ENCODE measurements around the gene CUBN.
"Not testable (repeated sequence)": the region's sequence is repeated elsewhere in the genome, so short reads cannot be mapped to it uniquely, and the experiment has no call there.

Gene CUBN

DNA sequence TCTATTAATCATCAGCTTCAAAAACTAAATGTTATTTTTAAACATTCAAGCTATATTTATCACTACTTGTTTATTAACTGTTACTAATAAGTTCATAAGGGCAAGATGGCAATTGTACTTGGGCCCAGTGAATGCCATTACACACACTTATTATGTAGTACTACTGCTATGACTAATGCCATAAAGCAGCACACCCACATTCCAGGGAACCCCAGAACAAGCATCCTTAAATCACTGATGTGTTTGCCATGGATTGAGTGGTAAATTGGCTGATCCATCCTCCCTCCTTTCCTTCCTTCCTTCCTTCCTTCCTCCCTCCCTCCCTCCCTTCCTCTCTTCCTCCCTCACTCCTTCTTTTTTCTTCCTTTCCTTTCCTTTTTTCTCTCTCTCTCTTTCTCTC is 275.0 kb downstream of the CUBN start:
- peak; percentile 48 for DNase-seq

DNA sequence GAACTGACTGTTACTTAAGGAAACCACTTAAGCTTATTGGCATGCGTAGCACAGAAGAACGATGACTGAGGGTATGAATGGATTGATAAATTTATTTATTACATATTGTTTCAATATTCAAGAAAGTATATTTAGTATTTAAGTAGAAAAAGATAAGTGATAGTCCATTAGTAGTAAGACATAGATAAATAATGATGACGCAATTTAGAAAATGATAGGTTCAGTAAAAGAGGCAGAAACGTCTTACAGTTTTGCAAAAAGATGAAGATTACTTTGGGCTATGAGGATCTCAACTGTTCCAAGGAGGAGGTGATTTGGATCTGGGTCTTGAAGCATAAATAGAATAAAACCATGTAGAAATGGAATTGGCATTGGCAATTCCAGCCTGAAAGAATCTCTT is 275.8 kb downstream of the CUBN start:
- no peak for DNase-seq

DNA sequence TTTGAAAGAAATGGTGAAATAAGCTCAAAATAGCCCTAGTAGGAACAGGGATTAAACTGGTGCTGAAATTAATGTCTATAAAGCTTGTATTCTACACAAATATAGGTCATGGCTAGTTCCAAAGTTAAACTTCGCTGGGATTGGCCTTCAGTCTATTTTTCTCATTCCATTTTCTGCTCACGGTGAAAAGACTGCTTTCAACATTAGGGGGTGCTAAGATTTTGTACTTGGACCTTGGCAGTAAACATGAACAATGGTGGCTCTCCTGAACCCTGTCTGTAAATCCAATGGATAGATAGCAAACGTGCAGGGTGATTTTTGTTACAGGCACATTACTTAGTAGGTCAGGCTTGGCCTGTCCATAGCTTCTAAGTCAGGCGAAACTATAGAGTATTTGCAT is 276.4 kb downstream of the CUBN start:
- DNase-seq, result peak; percentile 65

DNA sequence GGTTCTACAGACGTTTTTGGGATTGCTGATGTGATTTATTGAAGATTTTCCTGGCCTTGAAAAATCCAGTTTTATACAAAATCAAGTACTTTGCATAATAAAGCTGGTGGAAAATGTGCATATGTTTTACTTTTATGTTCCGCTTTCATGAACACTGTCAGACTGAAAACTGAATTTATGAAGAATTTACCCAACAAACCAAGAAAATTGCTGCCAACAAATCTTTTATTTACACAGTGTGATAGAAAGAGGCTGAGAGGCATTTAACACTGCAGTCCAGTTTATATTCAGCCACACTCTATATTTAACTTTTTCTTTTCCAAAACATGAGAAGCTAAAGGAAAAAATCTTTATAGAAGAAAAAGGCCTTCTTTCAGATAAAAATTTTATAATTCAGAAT is 277.0 kb downstream of the CUBN start:
- DNase-seq, result no peak

DNA sequence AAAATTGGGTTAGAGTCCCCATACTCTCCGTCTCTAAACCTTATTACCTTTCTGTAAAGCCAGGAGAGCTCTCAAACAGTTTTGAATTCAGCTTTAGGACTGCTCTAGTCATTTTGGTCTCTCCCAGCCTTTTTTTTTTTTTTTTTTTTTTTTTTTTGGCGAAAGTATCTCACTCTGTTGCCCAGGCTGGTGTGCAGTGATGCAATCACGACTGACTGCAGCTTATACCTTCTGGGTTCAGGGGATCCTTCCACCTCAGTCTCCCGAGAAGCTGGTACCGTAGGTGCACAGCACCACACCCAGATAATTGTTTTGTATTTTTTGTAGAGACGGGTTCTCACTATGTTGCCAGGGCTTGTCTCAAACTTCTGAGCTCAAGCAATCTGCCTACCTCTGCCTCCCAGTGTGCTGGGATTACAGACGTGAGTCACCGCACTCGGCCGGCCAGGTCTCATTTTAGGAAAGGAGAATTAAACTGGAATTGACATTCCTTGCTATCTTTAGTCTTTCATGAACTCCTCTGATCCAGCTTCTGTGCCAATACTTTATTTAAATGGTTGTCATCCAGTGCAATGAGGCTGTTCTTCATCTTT is 281.0 kb downstream of the CUBN start:
- peak; percentile 19 for DNase-seq

DNA sequence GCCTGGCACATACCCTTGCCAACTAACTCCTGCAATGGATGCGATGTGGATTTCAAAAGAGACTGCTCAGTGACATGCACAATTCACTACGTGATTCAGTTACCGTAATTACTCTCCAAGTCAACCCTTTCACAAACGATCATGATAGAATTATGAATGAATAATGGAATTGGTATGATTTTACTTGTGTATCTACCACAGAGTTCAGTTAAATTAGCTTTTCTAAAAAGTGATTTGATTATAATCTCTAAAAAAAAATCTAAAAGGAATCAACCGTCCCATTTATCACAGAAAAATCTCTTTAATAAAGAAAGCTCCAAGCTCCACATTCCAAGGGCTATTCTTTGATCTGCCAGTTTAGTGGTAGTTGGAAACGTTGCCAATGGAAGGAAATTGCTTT is 282.0 kb downstream of the CUBN start:
- DNase-seq, result peak; percentile 30

DNA sequence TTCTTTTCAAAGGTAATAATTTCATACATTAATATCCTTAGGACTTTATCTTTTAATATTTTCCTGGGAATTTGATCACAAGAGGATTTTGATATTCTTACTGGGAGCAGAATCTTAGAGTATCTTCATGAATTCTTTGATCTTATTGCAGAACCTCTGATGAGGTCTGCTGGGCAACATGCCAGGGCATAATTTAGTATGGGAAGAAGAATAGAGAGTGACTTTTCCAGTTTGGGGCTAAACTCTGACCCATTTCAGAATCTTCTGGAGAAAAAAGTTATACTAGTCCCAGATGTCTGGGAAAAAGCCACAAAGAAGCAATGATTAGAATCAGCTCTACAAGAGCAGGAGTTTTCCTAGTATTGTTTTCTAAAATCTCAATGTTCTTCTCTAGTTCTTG is 284.4 kb downstream of the CUBN start:
- DNase-seq, result no peak

DNA sequence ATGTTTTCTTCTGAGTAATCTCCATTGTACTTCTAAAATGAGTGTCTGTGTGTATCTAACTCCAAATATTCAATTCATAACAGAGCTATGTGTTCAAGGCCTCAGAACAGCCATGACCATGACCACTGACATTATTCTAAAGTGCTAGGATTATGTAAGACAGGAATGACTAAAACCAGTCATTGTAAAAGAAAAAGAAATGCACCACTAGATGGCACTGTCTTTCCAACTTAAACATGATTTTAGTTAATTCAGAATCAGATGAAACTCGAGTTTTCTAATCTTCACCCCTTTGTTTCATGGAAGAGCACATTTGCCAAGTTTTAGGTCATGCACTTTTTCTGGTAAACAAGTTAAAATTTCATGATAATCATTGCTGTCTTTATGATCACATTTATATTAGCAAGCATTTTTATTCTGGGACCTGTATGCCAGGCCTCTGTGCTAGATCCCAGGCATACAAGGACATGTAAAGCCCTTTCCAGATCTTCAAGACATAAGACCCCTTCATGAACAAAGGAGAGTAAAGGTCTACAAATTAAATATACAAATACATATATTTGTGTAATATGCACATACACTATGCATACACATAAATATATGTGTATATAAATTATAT is 286.2 kb downstream of the CUBN start:
- peak; percentile 78 for DNase-seq

DNA sequence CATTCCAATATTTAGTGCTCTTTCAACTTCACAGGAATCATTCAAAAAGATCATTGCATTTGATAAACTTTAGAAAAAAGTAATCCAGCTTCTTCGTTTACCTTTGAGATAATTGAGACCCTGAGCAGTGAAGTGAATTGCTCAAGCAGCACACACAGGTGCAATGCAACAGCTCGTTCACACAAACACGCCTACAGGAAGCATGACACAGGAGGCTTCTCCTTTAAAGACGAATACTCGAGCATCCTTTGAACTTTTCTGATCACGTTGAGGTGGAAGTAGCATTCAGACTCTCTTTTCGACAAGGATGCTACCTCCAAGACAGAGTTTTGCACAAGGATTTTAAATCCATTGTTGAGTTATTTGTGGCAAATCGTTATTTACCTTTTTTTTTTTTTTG is 294.4 kb downstream of the CUBN start:
- no peak for DNase-seq

DNA sequence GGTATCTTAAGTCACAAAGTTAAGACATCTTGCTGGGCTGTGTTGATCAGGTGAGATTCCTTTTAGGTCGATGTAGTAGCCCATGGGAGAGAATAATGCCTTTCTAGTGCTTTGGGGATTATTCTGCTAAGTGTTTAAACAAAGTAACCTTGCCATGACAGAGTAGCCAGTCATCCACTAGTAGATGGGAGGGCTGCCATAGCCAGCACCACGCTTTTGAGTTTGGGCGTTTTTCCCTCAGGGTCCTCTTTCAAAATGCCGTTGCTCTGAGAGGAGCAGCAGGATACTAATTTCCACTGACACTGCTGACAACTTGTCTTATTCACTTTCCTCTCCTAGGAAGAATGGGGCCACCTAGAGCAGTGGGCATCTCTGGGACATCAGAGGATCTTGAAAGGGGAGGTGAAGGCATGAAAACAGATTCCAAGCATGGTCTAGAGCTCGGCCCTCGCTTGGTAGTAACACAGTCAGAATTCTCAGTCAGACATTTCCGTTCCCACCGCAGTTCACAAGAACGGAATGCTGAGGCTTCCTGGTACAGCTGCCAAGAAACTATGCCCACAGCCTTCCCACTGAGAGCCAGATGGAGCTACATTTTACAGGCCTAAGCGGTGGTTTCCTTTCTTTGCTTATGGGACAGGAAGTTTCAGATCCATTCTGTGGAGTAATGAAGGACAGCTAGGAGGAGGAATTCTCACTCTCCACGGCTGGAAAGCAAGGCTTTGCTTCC is 297.1 kb downstream of the CUBN start:
- peak; percentile 98 for DNase-seq

DNA sequence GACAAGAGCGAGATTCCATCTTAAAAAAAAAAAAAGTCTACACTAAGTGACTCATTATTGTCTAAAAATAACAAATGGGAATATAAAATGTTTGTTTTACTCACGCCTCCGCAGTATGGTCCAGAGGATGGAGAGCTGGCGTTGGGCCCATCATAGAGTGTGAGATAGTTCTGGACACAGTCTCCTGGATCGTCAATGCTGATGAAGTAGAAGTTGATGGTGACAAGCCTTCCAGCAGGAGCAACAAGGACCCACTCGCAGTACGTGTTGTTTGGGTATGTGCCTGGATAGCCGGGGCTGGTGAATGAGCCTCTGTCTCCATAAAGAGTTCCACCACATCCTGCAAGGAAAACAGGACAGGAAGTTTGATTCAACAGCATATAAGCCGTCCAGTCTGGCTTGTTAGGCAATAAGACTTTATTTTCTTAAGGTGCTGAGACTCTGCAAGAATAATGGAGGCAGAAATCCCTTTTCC is 300.9 kb downstream of the CUBN start:
- peak; percentile 91 for DNase-seq

DNA sequence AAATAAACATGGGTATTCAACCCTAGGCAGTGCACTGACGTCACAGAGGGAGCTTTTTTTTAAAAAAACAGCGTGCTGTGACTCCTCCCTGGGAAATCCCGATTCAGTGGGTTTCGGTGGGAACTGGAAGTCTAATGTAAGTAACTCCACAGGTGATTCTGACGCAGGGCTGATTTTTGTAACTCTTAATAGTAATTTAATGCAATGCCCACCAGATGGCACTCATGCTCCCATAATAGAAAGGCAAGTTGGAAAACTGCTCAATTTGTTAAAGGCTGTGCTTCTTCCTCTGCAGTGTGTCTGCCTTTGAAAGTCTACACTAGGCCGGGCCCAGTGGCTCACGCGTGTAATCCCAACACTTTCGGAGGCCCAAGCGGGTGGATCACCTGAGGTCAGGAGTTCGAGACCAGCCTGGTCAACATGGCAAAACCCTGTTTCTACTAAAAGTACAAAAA is 301.5 kb downstream of the CUBN start:
- DNase-seq, result peak; percentile 84

DNA sequence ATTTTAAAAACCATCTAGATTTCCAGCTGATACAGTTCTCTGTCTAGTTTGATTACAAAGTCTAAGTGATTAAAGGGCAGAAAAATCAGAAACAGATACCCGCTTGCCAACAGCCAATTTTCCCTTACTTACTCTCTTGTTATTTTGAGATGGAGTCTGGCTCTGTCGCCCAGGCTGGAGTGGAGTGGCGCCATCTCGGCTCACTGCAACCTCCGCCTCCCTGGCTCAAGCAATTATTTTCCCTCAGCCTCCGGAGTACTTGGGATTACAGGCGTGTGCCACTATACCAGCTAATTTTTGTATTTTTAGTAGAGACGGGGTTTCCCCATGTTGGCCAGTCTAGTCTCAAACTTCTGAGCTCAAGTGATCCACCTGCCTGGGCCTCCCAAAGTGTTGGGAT is 302.1 kb downstream of the CUBN start:
- DNase-seq, result not testable (repeated sequence)

DNA sequence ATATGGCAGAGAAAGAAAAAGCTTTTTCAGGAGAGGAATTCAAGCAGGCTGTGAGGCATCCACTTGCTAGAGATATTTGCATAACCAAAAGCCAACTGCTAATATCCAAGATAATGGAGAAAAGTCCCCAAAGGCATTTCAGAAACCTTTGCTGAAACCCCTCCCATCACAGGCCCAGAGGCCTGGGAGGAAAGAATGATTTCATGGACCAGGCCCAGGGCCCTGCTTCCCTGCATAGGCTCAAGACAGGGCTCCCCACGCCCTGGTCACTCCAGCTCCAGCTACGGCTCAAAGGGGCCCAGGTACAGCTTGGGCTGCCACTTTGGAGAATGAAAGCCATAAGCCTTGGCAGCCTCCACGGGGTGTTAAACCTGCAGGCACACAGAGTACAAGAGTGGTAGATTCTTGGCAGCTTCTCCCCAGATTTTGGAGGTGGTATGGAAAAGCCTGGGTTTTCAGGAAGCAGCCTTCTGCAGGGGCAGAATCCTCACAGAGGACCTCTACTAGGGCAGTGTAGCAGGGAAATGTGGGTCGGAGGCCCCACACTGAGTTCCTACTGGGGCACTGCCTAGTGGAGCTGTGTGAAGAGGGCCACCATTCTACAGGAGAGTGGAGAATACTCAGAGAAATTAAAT is 306.8 kb downstream of the CUBN start:
- no peak for DNase-seq

DNA sequence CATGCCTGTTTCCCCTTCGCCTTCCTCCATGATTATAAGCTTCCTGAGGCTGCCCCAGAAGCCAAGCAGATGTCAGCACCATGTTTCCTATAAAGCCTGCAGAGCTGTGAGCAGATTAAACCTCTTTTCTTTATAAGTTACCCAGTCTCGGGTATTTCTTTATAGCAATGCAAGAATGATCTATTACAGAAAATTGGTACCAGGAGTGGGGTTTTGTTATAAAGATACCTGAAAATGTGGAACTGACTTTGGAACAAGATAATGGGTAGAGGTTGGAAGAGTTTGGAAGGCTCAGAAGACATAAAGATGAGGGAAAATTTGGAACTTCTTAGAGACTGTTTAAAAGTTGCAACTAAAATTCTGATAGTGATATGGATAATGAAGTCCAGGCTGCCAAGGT is 307.6 kb downstream of the CUBN start:
- DNase-seq, result no peak

DNA sequence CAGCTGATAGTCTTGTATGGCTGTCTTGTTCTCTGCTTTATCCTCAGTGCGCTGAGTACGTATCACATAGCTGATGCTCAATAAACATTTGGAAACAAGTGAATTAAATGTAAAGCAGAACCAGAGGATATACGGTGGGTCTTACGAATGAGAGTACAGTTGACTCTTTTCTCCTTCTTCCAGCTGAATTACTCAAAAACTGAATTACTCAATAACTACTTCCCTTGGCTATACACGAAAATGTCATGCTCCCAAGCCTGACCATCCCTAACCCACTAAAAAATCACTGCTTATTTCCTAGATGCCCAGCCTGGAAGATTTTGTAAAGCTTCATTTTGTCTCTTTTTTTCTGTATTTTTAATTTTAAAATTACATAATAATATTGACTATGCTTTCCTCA is 309.2 kb downstream of the CUBN start:
- DNase-seq, result no peak

DNA sequence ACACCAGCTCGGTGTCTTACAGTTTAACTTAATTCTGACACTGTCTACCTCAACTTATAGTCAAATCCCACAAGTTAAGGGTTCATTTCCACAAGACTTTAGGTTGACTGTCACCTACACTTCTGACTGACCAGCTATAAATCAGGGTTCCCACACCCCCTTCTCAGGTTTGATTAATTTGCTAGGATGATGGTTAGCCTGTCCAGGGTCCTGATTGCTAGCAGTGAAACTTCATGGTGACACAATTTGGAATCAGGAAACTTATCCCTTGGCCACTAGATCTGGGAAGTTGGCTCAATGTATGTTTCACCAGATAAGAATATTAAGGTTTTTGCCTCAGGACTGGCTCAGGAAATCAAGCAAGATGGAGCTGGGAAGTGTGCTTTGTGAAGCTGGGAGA is 309.6 kb downstream of the CUBN start:
- DNase-seq, result no peak

DNA sequence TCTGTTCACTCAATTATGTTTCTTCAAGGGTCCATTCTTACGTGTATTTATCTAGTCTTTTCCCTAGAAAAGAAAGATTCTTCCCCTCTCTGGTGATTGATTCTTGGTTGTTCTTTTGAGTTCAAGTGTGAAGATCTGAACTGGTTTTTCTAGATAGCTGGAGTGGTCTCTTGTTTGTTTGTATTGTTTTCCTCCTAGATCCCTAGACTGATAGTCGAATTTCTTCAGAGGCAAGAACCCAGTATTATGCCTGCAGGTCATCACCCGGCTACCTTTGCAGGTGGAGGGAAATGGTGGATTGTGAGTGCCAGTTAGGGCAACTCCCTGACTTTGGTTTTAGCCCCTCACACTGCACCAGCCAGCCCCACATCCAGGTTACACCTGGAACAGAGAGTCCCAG is 310.2 kb downstream of the CUBN start:
- DNase-seq, result no peak

DNA sequence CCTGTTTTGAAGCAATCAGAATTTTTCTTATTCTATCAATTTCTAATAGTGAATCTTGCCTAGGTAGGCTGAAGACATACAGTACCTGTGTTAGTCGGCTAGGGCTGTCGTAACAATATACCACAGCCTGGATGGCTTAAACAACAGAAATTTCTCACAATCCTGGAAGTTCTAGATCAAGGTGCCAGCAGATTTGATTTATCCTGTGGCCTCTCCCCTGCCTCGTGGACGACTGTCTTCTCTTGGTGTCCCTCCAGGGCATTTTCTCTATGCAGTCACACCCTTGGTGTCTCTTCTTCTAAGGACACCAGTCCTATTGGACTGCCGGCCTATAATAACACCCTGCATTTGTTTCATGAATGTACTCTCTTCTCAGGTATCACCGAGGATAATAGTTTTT is 310.6 kb downstream of the CUBN start:
- no peak for DNase-seq

DNA sequence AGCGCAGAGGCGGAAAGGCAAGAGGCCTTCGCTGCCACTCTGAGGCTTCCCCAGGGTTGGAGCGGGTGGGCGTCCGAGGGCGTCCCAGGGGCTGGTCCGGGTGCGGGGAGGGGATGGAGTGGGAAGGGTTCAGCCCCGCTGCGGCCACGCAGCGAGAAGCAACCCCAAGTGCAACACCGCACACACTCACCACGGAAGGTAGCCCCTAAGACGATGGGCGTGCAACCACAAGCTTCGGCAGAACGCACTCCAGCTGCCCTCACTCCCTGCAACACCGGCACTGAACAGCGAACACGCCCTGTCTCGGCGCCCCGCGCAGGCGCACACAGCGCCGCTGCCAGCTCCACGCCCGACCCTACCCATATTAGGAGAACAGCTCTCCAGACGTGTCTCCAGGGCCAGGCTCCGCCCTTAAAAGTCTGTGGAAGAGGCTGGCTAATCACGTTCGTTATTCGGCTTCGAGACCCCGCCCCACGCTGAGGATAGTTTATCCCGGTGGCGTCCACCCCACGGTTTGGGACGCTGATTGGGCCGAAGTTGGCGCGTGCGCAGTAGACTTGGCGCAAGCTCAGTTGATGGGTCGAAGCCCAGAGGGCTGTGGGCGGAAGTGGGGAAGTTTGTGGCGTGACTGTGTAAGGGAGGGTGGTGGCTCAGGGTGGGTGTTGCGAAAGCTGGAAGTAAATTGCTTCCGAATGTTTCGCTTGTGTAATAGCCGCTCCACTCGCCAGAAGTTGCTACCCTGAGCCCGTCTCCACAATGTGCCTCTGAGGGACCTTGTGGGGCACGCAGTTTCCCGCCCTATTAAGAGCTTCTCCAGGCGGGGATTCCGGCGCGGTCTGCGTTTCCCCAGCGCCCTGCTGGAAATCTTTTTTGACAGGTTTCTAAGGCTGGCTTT is 312.2 kb downstream of the CUBN start, which contains the start of gene RSU1:
RSU1 (minus strand) TSS at position 300 of the 895 bp plus-strand sequence. CDS start 343 bp downstream, outside the sequence.
- peak; percentile 100 for DNase-seq

DNA sequence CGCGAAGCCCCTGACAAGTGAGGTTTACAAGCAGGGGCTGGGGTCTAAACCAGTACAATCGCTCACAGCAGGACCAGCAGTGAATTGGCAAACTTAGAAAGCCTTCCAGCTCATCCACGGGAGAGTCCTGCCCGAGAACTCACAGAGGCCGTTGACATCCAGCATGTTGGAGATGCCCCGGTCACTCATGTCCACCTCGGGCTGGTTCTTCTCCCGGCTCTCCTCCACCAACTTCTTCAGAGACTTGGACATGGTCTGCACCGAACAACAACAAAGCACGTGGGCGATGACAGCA is 312.8 kb downstream of the CUBN start:
- no peak for DNase-seq

DNA sequence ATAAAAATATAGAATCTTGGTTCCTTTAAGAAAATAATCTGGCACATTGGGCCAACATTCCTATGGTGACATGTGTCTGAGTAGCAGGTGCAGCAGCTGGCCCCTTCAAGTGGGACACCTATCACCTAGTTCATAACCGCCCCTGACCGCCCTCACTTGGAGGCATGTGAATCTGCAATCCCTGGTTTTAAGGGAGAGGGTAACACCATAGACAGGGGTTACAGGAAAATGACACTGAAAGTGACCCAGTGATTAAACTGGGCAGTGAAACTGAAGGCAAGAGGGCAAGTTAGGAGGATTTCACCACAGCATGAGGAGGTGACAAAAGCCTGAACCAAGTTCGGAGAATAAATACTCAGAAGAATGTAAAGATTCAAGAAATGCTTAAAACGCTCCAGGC is 313.4 kb downstream of the CUBN start:
- no peak for DNase-seq

DNA sequence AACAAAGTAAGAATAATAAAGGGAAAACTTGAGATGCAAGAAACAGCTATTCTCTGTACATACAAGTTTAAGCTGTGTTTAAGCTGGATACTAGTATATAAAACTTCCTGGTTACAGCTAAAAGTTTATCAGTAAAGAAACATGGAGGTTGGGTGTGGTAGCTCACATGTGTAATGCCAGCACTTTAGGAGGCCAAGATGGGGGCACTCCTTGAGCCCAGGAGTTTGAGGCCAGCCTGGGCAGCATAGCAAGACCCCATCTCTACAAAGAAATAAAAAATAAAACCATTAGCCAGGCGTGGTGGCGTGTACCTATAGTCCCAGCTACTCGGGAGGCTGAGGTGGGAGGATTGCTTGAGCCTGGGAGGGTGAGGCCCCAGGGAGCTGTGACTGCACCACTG is 315.6 kb downstream of the CUBN start:
- DNase-seq, result no peak

Data from fibroblast of skin of back (primary cell).